ENCODE data around the gene CAST. TPM values are rescaled to one million over a fixed set of nuclear protein-coding genes. Genes with fewer than 3 reads are reported as not detected.

The CAST gene
- total RNA-seq, 4 donors from 2014 or later = 292 to 347 (median 320) TPM

DNA sequence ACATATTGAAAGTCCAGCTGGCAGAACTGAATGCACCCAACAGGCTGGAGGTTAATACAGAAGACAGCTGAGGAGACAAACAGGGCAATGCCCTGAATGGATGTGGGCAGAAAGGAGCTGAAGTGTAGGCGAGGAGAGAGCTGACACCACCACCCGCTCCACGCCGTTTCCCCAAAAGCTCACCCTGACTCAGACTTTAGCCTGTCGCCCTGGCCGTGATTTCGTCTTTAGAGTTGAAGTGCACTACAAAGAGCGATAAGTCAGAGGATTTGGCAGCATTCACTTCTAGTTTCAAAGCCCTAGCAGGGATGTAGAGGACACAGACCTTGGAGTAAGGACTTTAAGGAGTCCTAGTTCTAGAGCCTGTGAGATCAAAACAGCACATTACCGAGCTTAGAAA lies 147.7 kb downstream of the CAST start:
- no peak for ATAC-seq
- peaks cover 0 to 26% (median 3%) of the 10 kb centered on the region in 3 donors for H3K4me1 ChIP-seq
- H3K27ac ChIP-seq = no peak overlapping the region
- H3K9me3 ChIP-seq = no peaks in the 10 kb centered on the region
- 89 to 100% methylated on average over 1 to 6 of the region's 9 CpGs for WGBS, 2 donors (ENCODE audit: low coverage in 1 of 2)
- TF ChIP-seq POLR2AphosphoS5 (IDR thresholded peaks at IDR 0.05) = no peak
- no peak for TF ChIP-seq EP300 (IDR thresholded peaks at IDR 0.05)
- TF ChIP-seq, protein P1, sequence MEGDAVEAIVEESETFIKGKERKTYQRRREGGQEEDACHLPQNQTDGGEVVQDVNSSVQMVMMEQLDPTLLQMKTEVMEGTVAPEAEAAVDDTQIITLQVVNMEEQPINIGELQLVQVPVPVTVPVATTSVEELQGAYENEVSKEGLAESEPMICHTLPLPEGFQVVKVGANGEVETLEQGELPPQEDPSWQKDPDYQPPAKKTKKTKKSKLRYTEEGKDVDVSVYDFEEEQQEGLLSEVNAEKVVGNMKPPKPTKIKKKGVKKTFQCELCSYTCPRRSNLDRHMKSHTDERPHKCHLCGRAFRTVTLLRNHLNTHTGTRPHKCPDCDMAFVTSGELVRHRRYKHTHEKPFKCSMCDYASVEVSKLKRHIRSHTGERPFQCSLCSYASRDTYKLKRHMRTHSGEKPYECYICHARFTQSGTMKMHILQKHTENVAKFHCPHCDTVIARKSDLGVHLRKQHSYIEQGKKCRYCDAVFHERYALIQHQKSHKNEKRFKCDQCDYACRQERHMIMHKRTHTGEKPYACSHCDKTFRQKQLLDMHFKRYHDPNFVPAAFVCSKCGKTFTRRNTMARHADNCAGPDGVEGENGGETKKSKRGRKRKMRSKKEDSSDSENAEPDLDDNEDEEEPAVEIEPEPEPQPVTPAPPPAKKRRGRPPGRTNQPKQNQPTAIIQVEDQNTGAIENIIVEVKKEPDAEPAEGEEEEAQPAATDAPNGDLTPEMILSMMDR (IDR thresholded peaks at IDR 0.05) = no peak
- no peak for TF ChIP-seq POLR2A (IDR thresholded peaks at IDR 0.05)
- no peaks in the 10 kb centered on the region for H3K36me3 ChIP-seq
- H3K27me3 ChIP-seq = no peaks in the 10 kb centered on the region
- H3K4me3 ChIP-seq = no peak overlapping the region

DNA sequence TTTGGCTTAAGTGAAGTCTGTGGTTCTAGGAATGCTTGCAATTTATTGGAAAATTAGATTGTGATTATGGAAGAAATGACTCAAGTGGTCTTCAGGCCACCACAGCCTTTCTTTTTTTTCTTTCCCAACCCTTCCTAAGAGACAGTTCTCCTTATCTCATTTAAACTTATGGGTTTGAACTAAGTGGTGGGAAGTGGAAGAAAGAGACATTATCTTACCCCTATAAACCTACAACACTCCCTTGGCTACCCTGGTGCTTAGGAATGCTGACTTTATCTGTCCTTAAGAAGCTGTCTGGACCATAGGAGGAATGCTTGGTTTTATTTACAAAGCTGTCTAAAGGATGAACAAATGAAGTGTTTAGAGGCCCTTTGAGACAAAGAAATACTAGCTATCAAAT lies 150.7 kb downstream of the CAST start:
- H3K27ac ChIP-seq = no peak overlapping the region
- no peak for TF ChIP-seq POLR2A (IDR thresholded peaks at IDR 0.05)
- no peak for TF ChIP-seq POLR2AphosphoS5 (IDR thresholded peaks at IDR 0.05)
- TF ChIP-seq, protein P1 (IDR thresholded peaks at IDR 0.05) = no peak
- no peak for TF ChIP-seq EP300 (IDR thresholded peaks at IDR 0.05)
- no peak overlapping the region for H3K4me3 ChIP-seq
- no peaks in the 10 kb centered on the region for H3K27me3 ChIP-seq
- no peaks in the 10 kb centered on the region for H3K36me3 ChIP-seq
- peaks cover 0 to 7% (median 3%) of the 10 kb centered on the region in 3 donors for H3K4me1 ChIP-seq
- H3K9me3 ChIP-seq = no peaks in the 10 kb centered on the region
- ATAC-seq = no peak

DNA sequence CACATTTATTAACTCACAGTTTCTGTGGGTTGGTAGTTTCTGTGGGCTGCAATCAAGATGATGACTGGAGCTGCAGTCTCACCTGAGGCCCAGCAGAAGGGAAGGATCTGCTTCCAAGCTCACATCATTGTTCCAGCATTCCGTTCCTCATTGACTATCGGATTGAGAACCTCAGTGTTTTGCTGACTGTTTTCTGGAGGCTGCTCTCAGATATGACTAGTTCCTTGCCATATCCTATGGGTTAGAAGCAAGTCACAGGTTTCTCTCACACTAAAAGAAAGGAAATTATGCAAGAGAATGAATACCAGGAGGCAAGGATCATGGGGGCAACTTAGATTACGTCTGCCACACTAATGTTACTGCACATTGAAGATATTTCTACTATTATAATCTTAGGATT lies 151.9 kb downstream of the CAST start:
- 84 to 94% methylated on average over 3 of the region's 3 CpGs for WGBS, 2 donors (ENCODE audit: low coverage in 1 of 2)
- H3K4me1 ChIP-seq = no peaks in the 10 kb centered on the region
- H3K27ac ChIP-seq = no peak overlapping the region
- no peaks in the 10 kb centered on the region for H3K9me3 ChIP-seq
- H3K36me3 ChIP-seq = no peaks in the 10 kb centered on the region
- TF ChIP-seq, protein P1 (IDR thresholded peaks at IDR 0.05) = no peak
- TF ChIP-seq POLR2AphosphoS5 (IDR thresholded peaks at IDR 0.05) (no peak), EP300 (IDR thresholded peaks at IDR 0.05) (no peak), POLR2A (IDR thresholded peaks at IDR 0.05) (no peak)
- no peak for ATAC-seq
- no peak overlapping the region for H3K4me3 ChIP-seq
- H3K27me3 ChIP-seq = no peaks in the 10 kb centered on the region

DNA sequence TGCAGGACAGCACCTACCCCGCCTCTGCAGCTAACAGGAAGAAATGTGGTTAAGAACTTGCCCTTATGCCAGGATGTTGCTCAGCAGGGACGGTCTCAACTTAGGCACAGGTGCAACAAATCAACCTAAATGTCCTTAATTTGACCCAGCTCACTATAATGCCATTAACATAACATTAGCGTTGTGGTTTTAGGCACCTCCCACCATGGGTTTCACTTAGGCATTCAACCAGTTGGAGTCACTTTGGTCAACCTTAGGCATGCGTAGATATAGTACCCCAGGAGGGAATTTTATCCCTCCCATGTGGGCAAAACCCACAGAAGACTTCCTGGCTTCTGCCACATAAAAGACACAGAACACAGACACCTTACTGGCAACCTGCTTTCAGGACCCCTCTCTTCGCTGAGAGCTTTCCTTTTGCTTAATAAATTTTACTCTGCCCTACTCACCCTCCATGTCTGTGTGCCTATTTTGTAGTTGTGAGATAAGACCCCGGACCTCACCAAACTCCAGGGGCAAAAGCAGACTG lies 154.3 kb downstream of the CAST start:
- no peaks in the 10 kb centered on the region for H3K36me3 ChIP-seq
- H3K4me1 ChIP-seq = peaks cover 0 to 7% (median 0%) of the 10 kb centered on the region in 3 donors
- no peaks in the 10 kb centered on the region for H3K9me3 ChIP-seq
- H3K4me3 ChIP-seq = no peak overlapping the region
- TF ChIP-seq POLR2AphosphoS5 (IDR thresholded peaks at IDR 0.05) (no peak), EP300 (IDR thresholded peaks at IDR 0.05) (no peak), POLR2A (IDR thresholded peaks at IDR 0.05) (no peak)
- TF ChIP-seq, protein P1 (IDR thresholded peaks at IDR 0.05) = no peak
- no peak overlapping the region for H3K27ac ChIP-seq
- WGBS, 2 donors (ENCODE audit: low coverage in 1 of 2) = 47 to 88% methylated on average over 2 to 5 of the region's 6 CpGs
- ATAC-seq = no peak
- no peaks in the 10 kb centered on the region for H3K27me3 ChIP-seq

DNA sequence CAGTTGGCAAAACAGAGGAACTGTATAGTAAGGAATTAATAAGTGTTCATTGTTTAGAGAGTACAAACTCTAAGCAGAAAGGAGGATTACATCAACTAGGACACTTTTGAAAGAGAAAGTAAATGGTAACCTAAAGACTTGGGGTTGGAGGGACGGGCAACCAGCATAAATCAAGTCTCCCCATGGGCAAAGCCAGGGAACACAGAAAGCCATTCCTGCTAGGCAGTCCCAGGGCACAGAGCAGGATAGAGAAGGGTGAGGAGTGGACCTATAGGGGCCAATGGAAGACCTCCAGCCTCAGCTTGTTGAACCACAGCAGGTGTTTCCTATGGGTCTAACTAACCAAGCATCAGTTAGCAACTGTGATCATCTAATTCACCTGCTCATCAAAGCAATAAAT lies 154.8 kb downstream of the CAST start:
- no peak for ATAC-seq
- no peak overlapping the region for H3K27ac ChIP-seq
- no peaks in the 10 kb centered on the region for H3K27me3 ChIP-seq
- no peaks in the 10 kb centered on the region for H3K9me3 ChIP-seq
- no peaks in the 10 kb centered on the region for H3K36me3 ChIP-seq
- 67% methylated on average over 1 of the region's 1 CpG; no CpG with 5 or more reads in 1 of the 2 donors for WGBS, 2 donors (ENCODE audit: low coverage in 1 of 2)
- H3K4me3 ChIP-seq = no peak overlapping the region
- H3K4me1 ChIP-seq = peaks cover 0 to 7% (median 0%) of the 10 kb centered on the region in 3 donors
- no peak for TF ChIP-seq EP300 (IDR thresholded peaks at IDR 0.05)
- TF ChIP-seq, protein P1 (IDR thresholded peaks at IDR 0.05) = no peak
- TF ChIP-seq POLR2A (IDR thresholded peaks at IDR 0.05) = no peak
- no peak for TF ChIP-seq POLR2AphosphoS5 (IDR thresholded peaks at IDR 0.05)
